OCI-LY3 (cell line): ENCODE results near the gene DDIAS.
A peak's percentile ranks its signal among the peaks of the same experiment; 100 is the strongest.
"Not testable (repeated sequence)": the region's sequence is repeated elsewhere in the genome, so short reads cannot be mapped to it uniquely, and the experiment has no call there.

Source experiments
- H2AFZ ChIP-seq: fragments of 200-600, 300-600 bp; shearing (Covaris generic); 2 replicates; pipeline ENCODE4 v1.6.0; 2014; ENCODE audit warnings: antibody characterized with exemption, low read depth, low read length
- H3K27ac ChIP-seq: fragments of 200-600, 300-600 bp; sonication (generic); 2 replicates; pipeline ENCODE4 v1.5.1; 2014; ENCODE audit warnings: mild to moderate bottlenecking, low read length, moderate library complexity, mixed read lengths
- H3K27me3 ChIP-seq: fragments of 200-600, 300-600 bp; sonication (generic); 2 replicates; pipeline ENCODE4 v1.6.1; 2014; ENCODE audit warnings: low read depth, low read length, mixed read lengths
- H3K36me3 ChIP-seq: fragments of 200-600, 300-600 bp; sonication (generic); replicated peaks from 2 replicates; pipeline ENCODE3; 2014; ENCODE audit warnings: low read depth, low read length, mixed read lengths
- H3K4me1 ChIP-seq: fragments of 300-600, 200-600 bp; sonication (generic); 2 replicates; pipeline ENCODE4 v1.6.1; 2014; ENCODE audit warnings: low read length, mixed read lengths
- H3K4me2 ChIP-seq: fragments of 200-600, 300-600 bp; sonication (generic); 2 replicates; pipeline ENCODE4 v1.6.1; 2014; ENCODE audit warnings: low read length, mixed read lengths
- H3K4me3 ChIP-seq: fragments of 300-600, 200-600 bp; sonication (generic); 2 replicates; pipeline ENCODE4 v1.5.1; 2014; ENCODE audit warnings: antibody characterized with exemption, mild to moderate bottlenecking, low read length, moderate library complexity
- H3K79me2 ChIP-seq: fragments of 300-600, 200-600 bp; shearing (Covaris generic); 2 replicates; pipeline ENCODE4 v1.6.1; 2014; ENCODE audit warnings: mild to moderate bottlenecking, low read length, mixed read lengths
- H3K9ac ChIP-seq: fragments of 300-600, 200-600 bp; shearing (Covaris generic); 2 replicates; pipeline ENCODE4 v1.6.0; 2014; ENCODE audit warnings: mild to moderate bottlenecking, low read length, moderate library complexity
- H3K9me3 ChIP-seq: fragments of 200-600, 300-600 bp; shearing (Covaris generic); 2 replicates; pipeline ENCODE4 v1.6.1; 2014; ENCODE audit warnings: low read length, mixed read lengths; ENCODE audit not compliant: insufficient read depth
- H4K20me1 ChIP-seq: fragments of 200-600, 300-600 bp; sonication (generic); 2 replicates; pipeline ENCODE4 v1.6.1; 2016; ENCODE audit warnings: low read length, mixed read lengths; ENCODE audit not compliant: insufficient read depth
- CTCF ChIP-seq: fragments of 200-600, 300-600 bp; sonication (generic); IDR thresholded peaks from 2 replicates; pipeline ENCODE4 v1.5.1; 2014; ENCODE audit warnings: antibody characterized with exemption, low read length, low read depth
- EZH2phosphoT487 ChIP-seq: fragments of 200-600 bp; shearing (Covaris generic); IDR thresholded peaks from 2 replicates; pipeline ENCODE4 v1.6.1; 2018; ENCODE audit warnings: antibody characterized with exemption, mixed run types, low read depth

The DDIAS gene

GRCh38 chr11:82901165-82901921 lies at the start of gene DDIAS:
Gene DDIAS (plus strand): TSS chr11:82901736. CDS start chr11:82914739, 13,003 bp downstream.
- Histone ChIP-seq H3K27me3 (no peaks in the 10 kb centered on the region), H2AFZ (peak within 1 kb of the TSS; percentile 72), H3K79me2 (peaks cover 74% of the 10 kb centered on the region), H4K20me1 (0 out of 2 replicates have a peak, but pooled peaks cover 4% of the 10 kb centered on the region), H3K9me3 (no peaks in the 10 kb centered on the region), H3K36me3 (peaks cover 4% of the 10 kb centered on the region), H3K4me1 (peaks cover 39% of the 10 kb centered on the region), H3K9ac (peak within 1 kb of the TSS; percentile 69), H3K4me3 (peak within 1 kb of the TSS; percentile 83), H3K4me2 (peak within 1 kb of the TSS; percentile 86), H3K27ac (peak within 1 kb of the TSS; percentile 70)
- TF ChIP-seq EZH2phosphoT487 (no peak), CTCF (no peak)

GRCh38 chr11:82854242-82854641 lies 47.3 kb upstream of the DDIAS start:
- TF ChIP-seq EZH2phosphoT487 (no peak), CTCF (no peak)
- H3K36me3 ChIP-seq, result peaks cover 5% of the 10 kb centered on the region
- H3K79me2 ChIP-seq, result no peaks in the 10 kb centered on the region
- no peak overlapping the region for H3K9ac ChIP-seq
- no peaks in the 10 kb centered on the region for H4K20me1 ChIP-seq
- H3K4me3 ChIP-seq, result no peak overlapping the region
- no peaks in the 10 kb centered on the region for H3K4me1 ChIP-seq
- no peaks in the 10 kb centered on the region for H3K9me3 ChIP-seq
- no peaks in the 10 kb centered on the region for H3K27me3 ChIP-seq
- H2AFZ ChIP-seq, result no peak overlapping the region
- H3K4me2 ChIP-seq, result no peak overlapping the region
- no peak overlapping the region for H3K27ac ChIP-seq

DNA sequence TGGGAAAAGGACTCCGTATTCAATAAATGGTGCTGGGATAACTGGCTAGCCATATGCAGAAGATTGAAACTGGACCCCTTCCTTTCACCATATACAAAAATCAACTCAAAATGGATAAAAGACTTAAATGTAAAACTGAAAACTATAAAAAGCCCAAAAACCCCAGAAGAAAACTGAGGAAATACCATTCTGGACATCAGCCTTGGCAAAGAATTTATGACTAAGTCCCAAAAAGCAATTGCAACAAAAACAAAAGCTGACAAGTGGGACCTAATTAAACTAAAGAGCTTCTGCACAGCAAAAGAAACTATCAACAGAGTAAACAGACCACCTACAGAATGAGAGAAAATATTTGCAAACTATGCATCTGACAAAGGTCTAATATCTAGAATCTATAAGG lies 46.6 kb upstream of the DDIAS start:
- H3K4me3 ChIP-seq, H2AFZ ChIP-seq, H3K4me2 ChIP-seq, H3K9me3 ChIP-seq, H3K4me1 ChIP-seq, H3K27ac ChIP-seq, H3K27me3 ChIP-seq, H3K36me3 ChIP-seq, H3K9ac ChIP-seq, H4K20me1 ChIP-seq, H3K79me2 ChIP-seq: not testable (repeated sequence)

DNA sequence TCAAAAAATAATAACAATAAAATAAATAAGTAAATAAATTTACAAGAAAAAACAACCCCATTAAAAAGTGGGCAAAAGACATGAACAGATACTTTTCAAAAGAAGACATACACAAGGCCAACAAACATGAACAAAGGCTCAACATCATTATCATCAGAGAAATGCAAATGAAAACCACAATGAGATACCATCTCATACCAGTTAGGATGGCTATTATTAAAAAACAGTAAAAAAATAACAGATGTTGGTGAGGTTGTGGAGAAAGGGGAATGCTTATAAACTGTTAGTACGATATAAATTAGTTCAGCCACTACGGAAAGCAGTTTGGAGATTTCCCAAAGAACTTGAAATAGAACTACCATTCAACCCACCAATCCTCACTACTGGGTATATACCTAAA lies 45.9 kb upstream of the DDIAS start:
- Histone ChIP-seq H4K20me1 (no peaks in the 10 kb centered on the region), H3K4me3 (no peak overlapping the region), H3K9me3 (no peaks in the 10 kb centered on the region), H2AFZ (no peak overlapping the region), H3K4me2 (no peak overlapping the region), H3K36me3 (peaks cover 5% of the 10 kb centered on the region), H3K4me1 (no peaks in the 10 kb centered on the region), H3K79me2 (no peaks in the 10 kb centered on the region), H3K27me3 (no peaks in the 10 kb centered on the region), H3K9ac (no peak overlapping the region), H3K27ac (no peak overlapping the region)
- TF ChIP-seq CTCF (no peak), EZH2phosphoT487 (no peak)
